GM12892 (cell line): ENCODE measurements around the gene SEC23IP.

ENCODE experiments used
- POLR2A ChIP-seq: IDR thresholded peaks from 2 replicates; pipeline ENCODE4 v1.6.1; 2011; ENCODE audit warnings: low read depth, low read length, control low read depth
- TAF1 ChIP-seq: IDR thresholded peaks from 2 replicates; pipeline ENCODE4 v1.6.1; 2011; ENCODE audit warnings: low read depth, mild to moderate bottlenecking, control low read depth, low read length, borderline replicate concordance

DNA sequence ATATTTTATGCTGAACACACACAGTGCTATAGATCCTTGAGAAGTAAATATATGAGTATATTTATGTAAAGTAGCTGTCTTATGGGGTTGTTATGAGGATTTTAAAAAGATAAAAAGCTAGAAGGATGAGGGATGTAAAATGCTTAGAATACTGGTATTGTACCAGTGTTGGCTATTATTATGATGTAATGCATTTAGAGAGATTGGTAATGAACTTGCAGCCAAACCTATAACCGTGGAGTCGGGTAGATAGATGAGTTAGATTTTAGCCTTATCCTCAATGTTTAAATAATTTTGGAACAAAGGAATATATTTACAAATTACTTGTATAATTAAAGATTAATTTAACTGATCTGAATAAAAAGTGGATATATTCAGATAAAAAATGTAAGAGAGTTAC, 99.3 kb downstream of the SEC23IP start:
- TF ChIP-seq POLR2A (no peak), TAF1 (no peak)
